ENCODE measurements around the gene KRABD2.
"Not testable (repeated sequence)": the region's sequence is repeated elsewhere in the genome, so short reads cannot be mapped to it uniquely, and the experiment has no call there.

Gene KRABD2

GRCh38 chr17:8360751-8361150, 15.8 kb downstream of the KRABD2 start:
- DNase-seq, result no peak

- no peak for DNase-seq
Observed at GRCh38 chr17:8360260-8360659, 16.2 kb downstream of the KRABD2 start.

DNA sequence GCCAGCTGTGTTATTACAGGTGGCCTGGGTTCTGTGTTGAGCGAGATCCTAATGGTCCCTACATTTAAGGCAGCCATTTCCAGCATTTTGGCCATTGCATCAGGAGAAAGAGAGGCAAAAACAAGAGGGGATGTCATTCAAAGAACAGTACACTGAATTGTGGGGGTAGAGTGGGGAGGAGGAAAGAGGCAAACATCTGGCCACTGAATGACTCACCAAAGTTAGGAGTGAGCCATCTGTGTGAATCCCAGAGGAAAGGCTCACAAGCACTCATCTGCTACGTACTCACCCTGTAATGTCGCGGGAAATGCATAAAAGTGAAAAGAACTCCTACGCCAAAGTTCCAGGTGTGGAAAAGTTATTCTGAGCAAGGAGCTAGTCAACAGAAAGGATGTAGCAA, 16.7 kb downstream of the KRABD2 start:
- DNase-seq, result no peak

DNA sequence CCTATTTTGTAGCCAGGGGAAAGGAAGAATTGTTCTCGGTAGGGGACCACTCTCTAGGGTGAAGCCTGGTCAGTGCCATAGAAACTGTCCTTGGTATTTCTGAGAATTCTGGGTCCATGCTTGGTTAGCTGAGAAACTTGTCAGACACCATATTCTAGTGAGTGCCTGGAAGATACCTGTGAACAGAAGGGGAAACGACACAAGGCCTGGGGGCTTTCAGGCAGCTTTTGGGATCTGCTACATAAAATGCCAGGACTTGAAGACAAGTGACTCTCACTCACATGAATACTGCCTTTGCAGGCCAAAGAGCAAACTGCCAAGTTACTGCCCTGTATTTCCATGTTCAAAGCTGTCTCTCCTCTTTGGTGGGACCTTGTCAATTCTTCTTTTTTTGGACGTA, 18.6 kb downstream of the KRABD2 start:
- no peak for DNase-seq

DNA sequence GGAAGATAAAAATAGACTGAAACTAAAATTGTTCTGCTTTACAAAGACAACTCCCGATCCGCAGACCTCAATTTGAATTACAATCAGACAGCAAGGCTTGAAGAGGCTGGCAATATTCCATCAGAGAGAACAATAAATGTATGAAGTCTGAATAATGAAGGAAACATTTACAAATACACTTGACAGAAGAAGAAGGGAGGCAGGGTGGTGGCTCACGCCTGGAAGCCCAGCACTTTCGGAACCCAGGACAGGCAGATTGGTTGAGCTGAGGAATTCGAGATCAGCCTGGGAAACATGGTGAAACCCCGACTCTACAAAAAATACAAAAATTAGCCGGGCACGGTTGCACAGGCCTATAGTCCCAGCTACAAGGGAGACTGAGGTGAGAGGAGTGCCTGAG, 22.3 kb downstream of the KRABD2 start:
- no peak for DNase-seq

GRCh38 chr17:8353736-8354135, 22.8 kb downstream of the KRABD2 start:
- DNase-seq, result no peak

DNA sequence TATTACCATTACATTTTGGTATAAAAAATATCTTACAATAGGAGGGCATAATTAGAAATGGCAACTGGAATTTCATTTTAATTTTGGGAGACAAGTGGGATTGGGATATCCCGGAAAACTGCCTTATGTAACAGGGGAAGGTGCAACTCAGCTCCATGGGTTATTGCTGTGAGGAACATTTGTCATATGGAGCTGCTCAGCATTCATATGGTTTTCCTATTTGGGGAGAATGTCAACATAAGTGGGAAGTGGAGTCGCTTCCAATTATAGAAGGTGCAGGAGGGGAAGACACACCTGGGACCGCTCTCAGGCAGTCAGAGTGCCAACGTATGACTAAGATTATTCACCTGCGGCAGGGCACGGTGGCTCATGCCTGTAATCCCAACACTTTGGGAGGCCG, 26.2 kb downstream of the KRABD2 start:
- no peak for DNase-seq

- DNase-seq, result not testable (repeated sequence)
Observed at GRCh38 chr17:8347001-8347400, 29.5 kb downstream of the KRABD2 start.

- no peak for DNase-seq
Observed at GRCh38 chr17:8345951-8346665, 30.4 kb downstream of the KRABD2 start.

- no peak for DNase-seq
Observed at GRCh38 chr17:8345052-8345690, 31.3 kb downstream of the KRABD2 start.

GRCh38 chr17:8341456-8341855, 35.0 kb downstream of the KRABD2 start:
- no peak for DNase-seq

DNA sequence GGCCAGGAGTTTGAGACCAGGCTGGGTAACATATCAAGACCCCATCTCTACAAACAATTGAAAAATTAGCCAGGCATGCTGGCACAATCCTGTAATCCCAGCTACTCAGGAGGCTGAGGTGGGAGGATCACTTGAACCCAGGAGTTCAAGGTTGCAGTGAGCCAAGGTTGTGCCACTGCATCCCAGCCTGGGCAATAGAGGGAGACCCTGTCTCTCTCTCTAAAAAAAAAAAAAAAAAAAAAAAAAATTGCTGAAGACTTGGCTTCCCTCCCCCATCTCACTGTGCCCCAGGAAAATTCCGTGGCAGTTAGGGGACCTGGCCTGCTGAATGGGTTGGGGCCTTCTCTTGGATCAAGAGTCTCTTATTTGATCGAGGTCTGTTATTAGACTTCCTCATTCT, 37.0 kb downstream of the KRABD2 start, which contains the start of gene ODF4:
TSS of gene ODF4 (plus strand) at position 301 of the 400 bp plus-strand sequence. CDS start 212 bp downstream, outside the sequence.
- DNase-seq, result no peak

DNA sequence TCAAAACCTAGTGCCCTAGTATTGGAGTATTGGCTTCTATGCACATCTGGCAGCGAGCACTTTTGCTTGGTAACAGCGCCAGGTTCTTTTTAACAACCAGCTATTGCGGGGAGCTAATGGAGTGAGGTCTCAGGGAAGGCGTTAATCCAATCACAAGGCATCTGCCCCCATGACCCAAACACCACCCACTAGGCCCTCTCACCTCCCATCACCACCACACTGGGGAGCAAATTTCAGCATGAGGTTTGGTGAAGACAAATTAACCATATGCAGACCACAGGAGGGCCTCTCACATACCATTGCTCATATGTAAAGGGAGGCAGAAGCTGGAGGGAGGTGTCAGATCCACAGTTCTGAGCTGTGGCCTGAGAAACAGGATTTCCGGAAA, 37.8 kb downstream of the KRABD2 start:
- DNase-seq, result no peak

- no peak for DNase-seq
Observed at GRCh38 chr17:8337802-8338752, 38.4 kb downstream of the KRABD2 start.

- no peak for DNase-seq
Observed at GRCh38 chr17:8333281-8333680, 43.2 kb downstream of the KRABD2 start.

DNA sequence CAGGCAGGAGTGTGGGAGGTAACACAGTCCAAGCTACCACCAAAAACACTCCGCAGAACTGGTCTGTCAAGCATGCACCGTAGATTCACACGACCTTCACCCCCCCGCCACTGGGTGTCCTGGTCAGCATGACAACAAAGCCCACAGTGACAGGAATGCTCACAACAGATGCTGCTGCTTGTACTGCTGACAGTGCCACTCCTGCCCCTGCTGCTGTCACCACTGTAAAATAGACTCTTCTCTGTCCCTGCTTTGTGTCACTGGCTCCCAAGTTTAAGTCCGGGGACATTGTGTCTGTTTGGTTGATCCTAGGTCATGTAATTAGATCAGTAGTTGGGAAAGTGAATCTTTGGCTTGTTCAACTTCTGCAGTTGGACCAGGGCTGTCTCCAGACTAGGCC, 43.8 kb downstream of the KRABD2 start:
- DNase-seq, result peak; percentile 62

DNA sequence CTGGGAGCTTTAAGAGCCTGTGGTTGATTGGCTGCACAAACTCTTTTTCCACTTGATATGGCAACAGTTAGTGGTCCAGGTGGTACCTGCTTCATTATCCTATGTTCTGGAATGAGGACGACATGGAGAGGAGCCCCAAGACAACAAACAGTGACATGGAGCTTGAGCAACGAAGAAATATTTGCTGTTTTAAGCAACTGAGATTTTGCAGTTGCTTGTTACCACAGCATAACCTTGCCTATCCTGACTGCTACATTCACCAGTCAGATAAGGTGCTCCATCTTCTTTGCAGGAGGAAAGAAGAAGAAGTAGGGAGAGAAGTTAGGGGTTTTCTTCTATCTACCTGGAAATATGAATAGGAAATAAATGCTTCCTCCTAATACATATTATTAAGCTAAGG, 44.4 kb downstream of the KRABD2 start:
- no peak for DNase-seq

DNA sequence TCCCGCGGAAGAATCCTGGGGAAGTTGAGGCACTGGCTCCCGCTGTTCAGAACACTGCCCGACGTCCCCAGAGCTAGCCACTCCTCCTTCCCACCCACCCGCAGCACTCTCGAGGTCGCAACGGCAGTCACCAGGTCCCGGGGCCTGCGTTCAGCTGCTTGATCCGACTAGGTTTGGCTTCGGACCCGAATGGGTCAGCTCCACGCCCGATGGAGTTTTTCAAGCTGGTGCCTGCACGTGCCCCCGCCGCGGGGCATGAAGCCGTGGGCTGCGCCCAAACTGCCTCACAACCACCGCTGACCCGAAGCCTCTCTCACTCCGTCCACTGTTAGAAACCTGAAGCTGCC, 49.2 kb downstream of the KRABD2 start:
- DNase-seq, result no peak
